Hepatocyte (in vitro differentiated cells): ENCODE measurements around the gene POU6F2. TPM values are rescaled to one million over a fixed set of nuclear protein-coding genes. Genes with fewer than 3 reads are reported as not detected.

ENCODE experiments used
- DNase-seq: peaks from one replicate; pipeline ENCODE4 v3.0.0-alpha.2; 2016; ENCODE audit warnings: low spot score
- H2AFZ ChIP-seq: fragments of 200-600 bp; sonication (generic); 2 replicates; pipeline ENCODE4 v1.6.0; 2016; ENCODE audit warnings: antibody characterized with exemption, mild to moderate bottlenecking
- H3K27ac ChIP-seq: fragments of 200-600 bp; sonication (generic); 2 replicates; pipeline ENCODE4 v1.5.1; 2016; ENCODE audit warnings: mild to moderate bottlenecking
- H3K27me3 ChIP-seq: fragments of 200-600 bp; sonication (generic); 2 replicates; pipeline ENCODE4 v1.6.1; 2016
- H3K36me3 ChIP-seq: fragments of 200-600 bp; sonication (generic); replicated peaks from 2 replicates; pipeline ENCODE4 v1.5.1; 2016; ENCODE audit warnings: low read depth; ENCODE audit not compliant: insufficient read depth
- H3K4me1 ChIP-seq: fragments of 200-600 bp; sonication (generic); 2 replicates; pipeline ENCODE4 v1.5.1; 2016; ENCODE audit warnings: mild to moderate bottlenecking, moderate library complexity; ENCODE audit not compliant: insufficient read depth
- H3K4me2 ChIP-seq: fragments of 200-600 bp; sonication (generic); 2 replicates; pipeline ENCODE4 v1.6.0; 2016
- H3K4me3 ChIP-seq: fragments of 200-600 bp; sonication (generic); 2 replicates; pipeline ENCODE4 v1.5.1; 2016; ENCODE audit warnings: mild to moderate bottlenecking
- H3K79me2 ChIP-seq: fragments of 200-600 bp; sonication (generic); 2 replicates; pipeline ENCODE4 v1.6.0; 2017; ENCODE audit warnings: mild to moderate bottlenecking
- H3K9me2 ChIP-seq: fragments of 200-600 bp; sonication (generic); replicated peaks from 2 replicates; pipeline ENCODE4 v1.6.0; 2017; ENCODE audit warnings: mild to moderate bottlenecking; ENCODE audit not compliant: insufficient read depth
- H3K9me3 ChIP-seq: fragments of 200-600 bp; sonication (generic); 2 replicates; pipeline ENCODE4 v1.5.1; 2016; ENCODE audit warnings: low read depth, mild to moderate bottlenecking
- H4K20me1 ChIP-seq: fragments of 200-600 bp; sonication (generic); 2 replicates; pipeline ENCODE4 v1.6.0; 2016; ENCODE audit warnings: mild to moderate bottlenecking; ENCODE audit not compliant: insufficient read depth, poor library complexity, severe bottlenecking
- EZH2 ChIP-seq: fragments of 200-600 bp; sonication (generic); IDR thresholded peaks from 2 replicates; pipeline ENCODE4 v1.6.1; 2016; ENCODE audit warnings: antibody characterized with exemption, mild to moderate bottlenecking, borderline replicate concordance
- EZH2phosphoT487 ChIP-seq: fragments of 200-600 bp; sonication (generic); IDR thresholded peaks from one replicate; pipeline ENCODE4 v1.6.1; 2018; ENCODE audit warnings: antibody characterized with exemption, mild to moderate bottlenecking, low read depth, moderate library complexity; ENCODE audit not compliant: unreplicated experiment, severe bottlenecking
- WGBS: methylation state at CpG from one replicate; pipeline ENCODE4 v1.1.6; 2016; ENCODE audit warnings: low lambda C conversion rate; ENCODE audit errors: missing lambda C conversion rate; 5-methylcytosine and 5-hydroxymethylcytosine counted together
- polyA plus RNA-seq: library from polyadenylated mRNA; unstranded; fragments of >200 nt; fragmentation: Nextera tagmentation; extraction: Ambion mirVana; gene quantifications from 2 replicates; pipeline ENCODE4 v1.2.1, GENCODE V29; 2016
- total RNA-seq: library from RNA; depleted of rRNA; stranded (reverse); fragments of >200 nt; gene quantifications from 2 replicates; pipeline ENCODE4 v1.2.3, GENCODE V29; 2014
- TF ChIP-seq, protein P1 (sequence below): fragments of 200-600 bp; sonication (generic); IDR thresholded peaks from 2 replicates; pipeline ENCODE4 v1.5.1; 2016; ENCODE audit warnings: antibody characterized with exemption, mild to moderate bottlenecking; ENCODE audit not compliant: poor library complexity

Gene POU6F2
- total and polyA plus RNA-seq, 2 experiments from 2014 or later = 0.67 to 1.4 TPM

DNA sequence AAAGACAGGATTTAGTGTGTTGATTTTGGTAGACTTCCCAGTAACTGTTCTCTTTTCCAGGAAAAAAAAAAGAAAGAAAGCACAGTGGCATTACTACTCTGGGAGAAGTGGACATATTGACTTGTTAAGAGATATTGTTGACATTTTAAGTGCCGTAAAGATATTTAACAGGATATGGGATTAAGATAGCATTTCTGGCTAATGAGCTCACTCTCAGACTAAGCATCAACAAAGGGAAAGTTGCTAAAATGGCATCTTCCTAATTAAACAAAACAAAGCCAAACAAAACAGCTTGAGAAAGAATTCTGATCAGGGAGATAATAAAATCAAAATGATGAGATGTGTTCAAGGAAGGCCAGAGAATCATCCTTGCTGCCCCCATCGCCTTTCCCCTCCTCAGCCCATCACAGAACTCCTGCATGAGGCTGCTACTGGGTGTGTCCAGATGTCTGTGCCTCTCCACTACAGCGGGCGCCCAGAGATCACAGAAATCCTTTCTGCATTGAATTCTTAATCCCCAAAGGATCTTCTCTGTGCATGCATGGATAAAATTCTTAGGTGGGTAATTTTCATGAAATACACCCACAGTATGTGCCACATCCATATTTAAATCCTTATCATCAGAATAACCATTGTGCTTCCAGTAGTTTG is 270.5 kb downstream of the POU6F2 start:
- WGBS = 42% methylated on average over 4 of the region's 4 CpGs
- H2AFZ ChIP-seq = no peak overlapping the region
- H3K4me3 ChIP-seq = no peak overlapping the region
- no peaks in the 10 kb centered on the region for H3K36me3 ChIP-seq
- H3K27me3 ChIP-seq = no peaks in the 10 kb centered on the region
- H3K9me3 ChIP-seq = no peaks in the 10 kb centered on the region
- no peak overlapping the region for H3K4me2 ChIP-seq
- no peak for DNase-seq
- H3K9me2 ChIP-seq = no peaks in the 10 kb centered on the region
- H4K20me1 ChIP-seq = no peaks in the 10 kb centered on the region
- no peaks in the 10 kb centered on the region for H3K79me2 ChIP-seq
- TF ChIP-seq, protein P1, sequence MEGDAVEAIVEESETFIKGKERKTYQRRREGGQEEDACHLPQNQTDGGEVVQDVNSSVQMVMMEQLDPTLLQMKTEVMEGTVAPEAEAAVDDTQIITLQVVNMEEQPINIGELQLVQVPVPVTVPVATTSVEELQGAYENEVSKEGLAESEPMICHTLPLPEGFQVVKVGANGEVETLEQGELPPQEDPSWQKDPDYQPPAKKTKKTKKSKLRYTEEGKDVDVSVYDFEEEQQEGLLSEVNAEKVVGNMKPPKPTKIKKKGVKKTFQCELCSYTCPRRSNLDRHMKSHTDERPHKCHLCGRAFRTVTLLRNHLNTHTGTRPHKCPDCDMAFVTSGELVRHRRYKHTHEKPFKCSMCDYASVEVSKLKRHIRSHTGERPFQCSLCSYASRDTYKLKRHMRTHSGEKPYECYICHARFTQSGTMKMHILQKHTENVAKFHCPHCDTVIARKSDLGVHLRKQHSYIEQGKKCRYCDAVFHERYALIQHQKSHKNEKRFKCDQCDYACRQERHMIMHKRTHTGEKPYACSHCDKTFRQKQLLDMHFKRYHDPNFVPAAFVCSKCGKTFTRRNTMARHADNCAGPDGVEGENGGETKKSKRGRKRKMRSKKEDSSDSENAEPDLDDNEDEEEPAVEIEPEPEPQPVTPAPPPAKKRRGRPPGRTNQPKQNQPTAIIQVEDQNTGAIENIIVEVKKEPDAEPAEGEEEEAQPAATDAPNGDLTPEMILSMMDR = no peak
- TF ChIP-seq EZH2phosphoT487 (no peak), EZH2 (no peak)
- no peaks in the 10 kb centered on the region for H3K4me1 ChIP-seq
- H3K27ac ChIP-seq = no peak overlapping the region

DNA sequence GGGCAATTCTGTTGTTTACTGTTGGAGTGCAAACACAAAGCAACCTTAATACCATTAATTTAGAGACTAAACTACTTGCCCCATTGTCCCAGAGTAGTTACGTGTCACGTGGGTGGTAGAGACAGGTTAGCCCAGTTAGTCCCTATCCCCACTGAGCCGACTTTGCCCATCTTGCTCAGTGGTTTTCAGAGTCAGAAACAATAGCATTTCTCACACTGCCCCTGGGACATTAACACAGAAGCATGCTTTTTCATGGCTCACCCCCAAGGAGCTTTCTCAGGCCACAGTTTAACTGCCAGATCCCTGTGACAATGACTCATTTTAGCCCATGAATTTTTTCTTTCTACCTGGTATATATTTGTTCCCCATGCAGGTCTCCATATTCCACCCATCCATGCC is 271.0 kb downstream of the POU6F2 start:
- Histone ChIP-seq H3K4me3 (no peak overlapping the region), H3K4me1 (no peaks in the 10 kb centered on the region), H2AFZ (no peak overlapping the region), H3K36me3 (no peaks in the 10 kb centered on the region), H4K20me1 (no peaks in the 10 kb centered on the region), H3K79me2 (no peaks in the 10 kb centered on the region), H3K27ac (no peak overlapping the region), H3K9me2 (no peaks in the 10 kb centered on the region), H3K4me2 (no peak overlapping the region), H3K27me3 (no peaks in the 10 kb centered on the region), H3K9me3 (no peaks in the 10 kb centered on the region)
- DNase-seq = no peak
- 40% methylated on average over 3 of the region's 3 CpGs for WGBS
- TF ChIP-seq EZH2phosphoT487 = no peak
- TF ChIP-seq EZH2 = no peak
- TF ChIP-seq, protein P1 = no peak

DNA sequence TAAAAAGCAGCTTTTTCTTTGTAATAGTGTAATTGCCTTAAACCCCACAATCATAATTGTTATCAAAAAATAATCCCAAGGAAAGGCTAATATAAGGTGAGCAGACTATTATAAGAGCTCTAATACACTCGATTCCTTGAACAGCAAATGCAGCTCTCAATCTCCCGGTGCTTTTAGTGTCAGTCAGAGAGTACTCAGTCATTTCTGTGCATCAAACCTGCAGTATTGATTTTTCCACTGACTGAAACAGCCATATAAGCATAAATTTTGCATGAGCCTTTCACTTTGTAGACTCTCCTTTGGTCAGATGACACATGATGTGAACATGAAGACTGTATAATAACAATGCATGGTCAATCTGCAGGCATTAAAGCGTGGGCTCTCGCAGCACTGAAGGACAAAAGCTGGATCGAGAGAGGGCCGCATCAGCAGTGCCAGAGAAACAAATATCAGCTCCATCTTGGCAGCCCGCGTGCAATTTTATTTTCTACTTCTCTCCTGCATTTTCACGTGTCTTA is 272.0 kb downstream of the POU6F2 start:
- 90% methylated on average over 9 of the region's 9 CpGs for WGBS
- no peak overlapping the region for H3K4me3 ChIP-seq
- H3K79me2 ChIP-seq = no peaks in the 10 kb centered on the region
- no peak overlapping the region for H2AFZ ChIP-seq
- no peaks in the 10 kb centered on the region for H3K4me1 ChIP-seq
- H3K36me3 ChIP-seq = no peaks in the 10 kb centered on the region
- H3K27ac ChIP-seq = no peak overlapping the region
- H3K27me3 ChIP-seq = no peaks in the 10 kb centered on the region
- no peaks in the 10 kb centered on the region for H3K9me2 ChIP-seq
- H3K9me3 ChIP-seq = no peaks in the 10 kb centered on the region
- H3K4me2 ChIP-seq = no peak overlapping the region
- TF ChIP-seq EZH2 = no peak
- TF ChIP-seq, protein P1 = no peak
- no peaks in the 10 kb centered on the region for H4K20me1 ChIP-seq
- DNase-seq = no peak
